Measurements from ENCODE around the gene GPR17. TPM values are rescaled to one million over a fixed set of nuclear protein-coding genes. Genes with fewer than 3 reads are reported as not detected.

The GPR17 gene
- total and polyA plus RNA-seq, 11 donors = 0.10 to 8.0 (median 0.26) TPM; not detected in 3

DNA sequence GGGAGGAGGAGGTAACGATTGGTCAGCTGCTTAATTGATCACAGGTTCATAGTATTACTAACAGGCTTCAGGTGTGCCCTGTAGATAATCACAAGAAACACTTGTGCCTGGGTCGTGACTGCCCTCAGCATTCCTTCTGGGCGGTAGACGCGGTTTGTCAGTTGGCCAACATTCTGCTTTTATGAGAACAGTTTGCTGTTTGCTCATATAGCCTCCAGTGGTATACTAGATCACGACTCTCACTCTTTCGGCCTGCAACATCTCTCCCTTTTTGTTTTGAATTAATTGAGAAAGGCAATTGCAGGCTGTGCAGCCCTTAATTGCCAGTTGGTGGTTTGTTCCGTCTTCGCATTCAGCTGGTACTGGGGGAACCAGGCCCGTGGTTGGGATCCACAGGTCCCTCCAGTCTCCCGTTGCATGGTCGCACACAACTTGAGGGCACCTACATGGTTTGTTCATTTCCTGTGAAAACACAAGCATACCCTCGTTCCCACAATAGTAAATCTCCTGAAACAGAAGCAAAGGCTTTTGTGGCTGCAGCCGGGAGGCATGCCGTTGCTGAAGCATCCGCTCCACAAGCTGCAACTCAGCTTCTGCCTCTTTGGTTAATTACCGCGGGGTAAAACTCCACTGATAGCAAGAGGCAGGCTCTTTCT lies 30.3 kb upstream of the GPR17 start:
- intact Hi-C loops (cut with DNase I) = no loop called here
- Histone ChIP-seq H3K4me1 (no peaks in the 10 kb centered on the region), H3K27ac (no peak overlapping the region), H3K27me3 (no peaks in the 10 kb centered on the region), H3K36me3 (no peaks in the 10 kb centered on the region), H3K9me3 (peaks cover 0 to 27% (median 12%) of the 10 kb centered on the region in 12 donors), H3K4me3 (no peak overlapping the region)
- WGBS, 4 donors = 77 to 90% (median 83%) methylated on average over 18 of the region's 18 CpGs
- DNase-seq = peak in 1 of 5 donors; percentile 11
- no peak for ATAC-seq
- TF ChIP-seq CTCF (IDR thresholded peaks at IDR 0.05) (no peak), POLR2A (IDR thresholded peaks at IDR 0.05) (no peak)

DNA sequence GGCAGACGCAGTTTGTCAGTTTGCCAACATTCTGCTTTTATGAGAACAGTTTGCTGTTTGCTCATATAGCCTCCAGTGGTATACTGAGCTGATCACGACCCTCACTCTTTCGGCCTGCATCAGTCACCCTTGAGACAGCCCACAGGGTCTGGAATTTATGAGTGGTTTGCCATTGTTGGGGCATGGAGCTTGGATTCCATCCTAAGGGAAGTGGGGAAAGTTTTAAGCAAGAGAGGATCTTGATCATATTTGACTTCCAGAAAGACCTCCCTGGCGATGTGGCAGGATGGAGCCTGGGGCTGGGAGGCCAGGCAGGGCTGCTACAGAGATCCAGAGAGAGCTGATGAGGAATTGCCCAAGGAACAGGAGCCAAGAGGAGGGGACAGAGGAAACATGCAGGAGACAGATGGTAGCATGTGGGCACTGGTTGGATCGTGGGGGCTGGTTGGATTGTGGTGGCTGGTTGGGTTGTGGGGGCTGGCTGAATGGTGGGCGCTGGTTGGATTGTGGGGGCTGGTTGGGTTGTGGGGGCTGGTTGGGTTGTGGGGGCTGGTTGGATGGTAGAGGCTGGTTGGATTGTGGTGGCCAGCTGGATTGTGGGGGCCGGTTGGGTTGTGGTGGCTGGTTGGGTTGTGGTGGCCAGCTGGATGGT lies 27.3 kb upstream of the GPR17 start:
- H3K9me3 ChIP-seq = peaks cover 0 to 4% (median under 1%) of the 10 kb centered on the region in 12 donors
- ATAC-seq (no peak), DNase-seq (peak in 1 of 5 donors; percentile 4)
- H3K27ac ChIP-seq = no peak overlapping the region
- no peaks in the 10 kb centered on the region for H3K27me3 ChIP-seq
- no peaks in the 10 kb centered on the region for H3K36me3 ChIP-seq
- no peak overlapping the region for H3K4me3 ChIP-seq
- WGBS, 4 donors = 74 to 85% (median 81%) methylated on average over 7 of the region's 7 CpGs
- intact Hi-C loops (cut with DNase I) = no loop called here
- no peak for TF ChIP-seq CTCF (IDR thresholded peaks at IDR 0.05)
- no peaks in the 10 kb centered on the region for H3K4me1 ChIP-seq

DNA sequence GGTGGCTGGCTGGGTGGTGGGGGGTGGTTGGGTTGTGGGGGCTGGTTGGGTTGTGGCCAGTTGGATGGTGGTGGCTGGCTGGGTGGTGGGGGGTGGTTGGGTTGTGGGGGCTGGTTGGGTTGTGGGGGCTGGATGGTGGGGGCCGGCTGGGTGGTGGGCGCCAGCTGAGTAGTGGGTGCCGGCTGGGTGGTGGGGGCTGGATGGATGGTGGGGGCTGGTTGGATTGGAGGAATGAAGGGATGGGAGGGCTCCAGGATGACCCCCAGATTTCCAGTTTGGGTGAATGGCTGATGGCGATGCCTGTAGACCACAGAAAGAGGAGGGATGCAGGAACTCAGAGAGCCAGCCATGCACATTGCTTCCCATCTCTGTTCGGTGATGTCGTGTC lies 26.8 kb upstream of the GPR17 start:
- TF ChIP-seq POLR2A (IDR thresholded peaks at IDR 0.05) (no peak), CTCF (IDR thresholded peaks at IDR 0.05) (no peak)

DNA sequence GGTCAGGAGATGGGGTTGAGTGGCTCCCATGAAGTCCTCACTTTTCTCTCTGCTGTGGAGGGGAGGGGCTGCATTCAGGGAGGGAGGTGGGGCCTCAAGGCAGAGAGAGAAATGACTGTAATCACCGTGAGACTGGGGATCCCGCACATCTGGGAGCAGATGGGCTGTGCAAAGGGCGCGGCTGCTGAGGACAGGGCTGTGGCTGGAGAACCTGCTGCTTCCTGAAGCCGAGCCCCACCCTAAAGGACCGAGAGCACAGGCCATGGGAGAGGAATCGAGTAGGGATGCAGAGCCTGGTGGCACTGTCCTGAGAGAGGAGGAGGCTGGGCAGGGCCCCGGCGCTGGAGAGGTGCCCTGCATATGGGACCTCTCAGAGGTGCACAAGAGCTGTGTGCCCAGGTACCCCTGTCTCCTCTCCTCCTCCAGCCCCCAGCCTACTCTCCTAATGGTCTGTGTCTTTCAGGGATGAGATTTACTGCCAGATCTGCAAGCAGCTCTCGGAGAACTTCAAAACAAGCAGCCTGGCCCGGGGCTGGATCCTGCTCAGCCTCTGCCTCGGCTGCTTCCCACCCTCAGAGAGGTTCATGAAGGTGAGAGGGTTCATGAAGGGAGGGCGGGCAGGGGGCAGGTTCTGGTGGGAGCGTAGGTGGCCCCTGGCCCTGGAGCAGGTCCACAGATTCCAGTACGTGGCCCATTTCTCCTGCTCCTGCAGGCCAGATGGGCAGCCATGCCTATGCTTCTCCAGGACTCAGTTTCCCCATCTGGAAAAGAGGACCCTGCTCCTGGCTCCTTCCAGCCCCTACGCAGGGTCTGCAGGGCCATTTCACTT lies 25.9 kb upstream of the GPR17 start:
- intact Hi-C loops (cut with DNase I) = no loop called here
- WGBS, 4 donors = 80 to 82% (median 81%) methylated on average over 16 of the region's 16 CpGs
- TF ChIP-seq CTCF (IDR thresholded peaks at IDR 0.05) (no peak), POLR2A (IDR thresholded peaks at IDR 0.05) (no peak)
- peak in 1 of 5 donors; percentile 13 for DNase-seq
- ATAC-seq = no peak
- Histone ChIP-seq H3K4me3 (no peak overlapping the region), H3K27me3 (no peaks in the 10 kb centered on the region), H3K27ac (no peak overlapping the region), H3K9me3 (no peaks in the 10 kb centered on the region), H3K36me3 (no peaks in the 10 kb centered on the region), H3K4me1 (no peaks in the 10 kb centered on the region)

More for the DNA sequence above, 26.8 kb upstream of the GPR17 start:
- 95 to 97% (median 97%) methylated on average over 6 of the region's 6 CpGs for WGBS, 4 donors
- ATAC-seq = no peak
- peak in 1 of 5 donors; percentile 8 for DNase-seq
- no peaks in the 10 kb centered on the region for H3K4me1 ChIP-seq
- no peaks in the 10 kb centered on the region for H3K9me3 ChIP-seq
- intact Hi-C loops (cut with DNase I) = no loop called here
- no peaks in the 10 kb centered on the region for H3K27me3 ChIP-seq
- no peak overlapping the region for H3K27ac ChIP-seq
- H3K4me3 ChIP-seq = no peak overlapping the region
- no peaks in the 10 kb centered on the region for H3K36me3 ChIP-seq

All from heart left ventricle (tissue), 16 donors.